VCaP (cell line): ENCODE measurements around the gene CIRBP.
A peak's percentile ranks its signal among the peaks of the same experiment; 100 is the strongest.

Experiments used
- H3K27ac ChIP-seq: fragments of 450-650 bp; 2 replicates; pipeline ENCODE4 v1.5.1; 2017
- TF ChIP-seq, protein P1 (sequence below): fragments of 450-650 bp; conservative IDR thresholded peaks from 2 replicates; pipeline ENCODE4 v1.5.1; 2017; ENCODE audit warnings: mild to moderate bottlenecking, moderate library complexity

The CIRBP gene

DNA sequence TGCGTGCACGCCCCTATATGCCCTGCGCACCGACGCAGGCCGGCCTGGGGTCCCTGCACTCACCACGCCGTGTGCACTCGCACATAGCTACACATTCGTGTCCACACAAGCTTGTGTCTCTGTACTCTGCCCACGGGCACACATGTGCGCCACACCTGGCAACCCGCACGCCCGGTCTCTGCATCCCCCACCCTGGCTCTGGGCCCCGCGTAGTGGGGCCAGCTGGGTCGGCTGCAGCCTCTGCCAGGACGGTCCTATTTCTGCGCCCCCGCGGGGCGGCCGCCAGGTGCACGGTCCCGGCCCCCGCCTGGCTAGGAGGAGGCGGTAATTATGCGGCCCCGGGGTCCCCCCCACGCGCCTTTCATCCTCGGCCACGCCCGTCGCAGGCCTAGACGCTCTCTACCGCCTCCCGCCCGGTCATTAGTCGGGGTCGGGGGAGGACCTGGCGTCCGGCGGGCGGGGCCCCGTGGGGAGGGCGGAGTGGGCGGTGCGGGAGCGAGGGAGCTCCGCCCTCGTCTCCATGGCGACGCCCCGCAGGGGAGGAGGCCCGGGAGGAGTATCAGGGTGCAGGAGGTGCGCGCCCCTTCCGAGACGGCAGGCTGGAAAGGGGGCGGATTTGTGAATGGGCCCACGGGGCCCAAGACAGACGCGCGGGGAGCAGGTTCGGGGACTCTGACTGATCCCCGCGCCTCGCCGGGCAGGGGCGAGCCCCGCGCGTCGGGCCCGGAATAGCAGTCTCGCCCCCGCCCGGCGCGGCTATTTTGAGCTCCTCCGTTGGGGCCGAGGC, 2.8 kb upstream of the CIRBP start:
- TF ChIP-seq, protein P1, sequence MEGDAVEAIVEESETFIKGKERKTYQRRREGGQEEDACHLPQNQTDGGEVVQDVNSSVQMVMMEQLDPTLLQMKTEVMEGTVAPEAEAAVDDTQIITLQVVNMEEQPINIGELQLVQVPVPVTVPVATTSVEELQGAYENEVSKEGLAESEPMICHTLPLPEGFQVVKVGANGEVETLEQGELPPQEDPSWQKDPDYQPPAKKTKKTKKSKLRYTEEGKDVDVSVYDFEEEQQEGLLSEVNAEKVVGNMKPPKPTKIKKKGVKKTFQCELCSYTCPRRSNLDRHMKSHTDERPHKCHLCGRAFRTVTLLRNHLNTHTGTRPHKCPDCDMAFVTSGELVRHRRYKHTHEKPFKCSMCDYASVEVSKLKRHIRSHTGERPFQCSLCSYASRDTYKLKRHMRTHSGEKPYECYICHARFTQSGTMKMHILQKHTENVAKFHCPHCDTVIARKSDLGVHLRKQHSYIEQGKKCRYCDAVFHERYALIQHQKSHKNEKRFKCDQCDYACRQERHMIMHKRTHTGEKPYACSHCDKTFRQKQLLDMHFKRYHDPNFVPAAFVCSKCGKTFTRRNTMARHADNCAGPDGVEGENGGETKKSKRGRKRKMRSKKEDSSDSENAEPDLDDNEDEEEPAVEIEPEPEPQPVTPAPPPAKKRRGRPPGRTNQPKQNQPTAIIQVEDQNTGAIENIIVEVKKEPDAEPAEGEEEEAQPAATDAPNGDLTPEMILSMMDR = no peak
- H3K27ac ChIP-seq = peak overlapping the region; percentile 66

DNA sequence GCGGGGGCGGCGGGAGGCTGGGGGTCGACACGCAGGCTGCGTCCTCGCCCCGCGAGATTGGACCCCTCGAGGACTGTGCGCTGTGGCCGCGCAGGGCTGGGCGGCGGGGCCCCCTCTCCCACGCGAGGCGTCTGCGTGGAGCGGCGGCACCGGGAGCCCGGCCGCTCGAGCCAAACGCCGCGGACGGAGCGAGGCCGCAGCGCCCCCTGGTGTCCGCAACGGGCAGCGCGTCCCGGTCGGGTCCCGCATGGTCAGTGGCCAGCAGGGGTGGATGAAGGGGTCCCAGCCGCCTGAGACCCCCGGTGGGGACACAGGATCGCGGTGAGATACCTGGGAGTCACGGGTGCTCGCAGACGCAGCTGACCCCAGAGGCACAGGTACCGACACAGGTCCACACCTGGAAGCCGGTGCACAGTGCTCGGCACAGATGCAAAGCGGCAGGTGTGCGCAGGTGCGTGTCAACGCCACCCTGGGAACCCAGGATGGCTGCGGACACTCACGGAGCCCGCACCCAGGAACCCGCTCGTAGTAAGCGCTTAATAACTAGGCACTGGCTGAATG, 2.1 kb upstream of the CIRBP start:
- peak overlapping the region; percentile 66 for H3K27ac ChIP-seq
- TF ChIP-seq, protein P1 = peak; percentile 95

DNA sequence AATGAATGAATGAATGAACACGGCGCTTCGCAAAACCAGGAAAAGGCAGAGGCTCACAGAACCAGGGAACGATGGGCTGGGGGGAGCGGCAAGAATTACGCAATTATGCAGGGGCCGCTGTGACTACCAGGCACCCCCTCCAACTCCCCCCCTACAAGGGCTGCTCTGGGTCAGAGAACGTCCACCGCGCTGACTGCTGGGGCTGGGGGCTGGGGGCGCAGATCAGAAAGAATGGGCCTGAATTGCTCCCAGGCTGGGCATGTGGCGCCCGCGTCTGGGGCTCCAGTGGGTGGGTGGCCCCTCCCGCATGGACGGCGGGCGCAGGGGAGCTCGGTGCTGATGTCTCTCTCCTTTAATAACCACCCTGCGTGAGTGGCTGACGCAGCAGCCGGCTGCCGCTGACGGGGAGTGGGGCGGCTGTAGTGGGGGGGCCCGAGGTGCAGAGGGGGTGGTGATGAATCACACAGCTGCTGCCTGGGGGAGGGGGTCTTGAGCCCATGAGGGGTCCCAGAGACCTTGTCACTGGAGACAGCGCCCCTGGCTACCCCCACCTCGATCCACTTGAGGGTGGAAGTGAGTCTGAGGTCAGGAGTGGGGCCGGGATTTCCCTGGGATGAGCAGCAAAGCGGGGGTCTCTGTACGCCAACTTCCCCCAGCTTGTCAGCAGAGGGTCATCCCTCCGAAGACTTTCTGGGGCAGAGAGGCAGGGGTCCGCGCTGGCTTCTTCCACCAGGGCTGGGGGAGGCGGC, 1.5 kb upstream of the CIRBP start:
- TF ChIP-seq, protein P1 = no peak
- peak overlapping the region; percentile 66; the same call in 1 of the 2 replicates for H3K27ac ChIP-seq

DNA sequence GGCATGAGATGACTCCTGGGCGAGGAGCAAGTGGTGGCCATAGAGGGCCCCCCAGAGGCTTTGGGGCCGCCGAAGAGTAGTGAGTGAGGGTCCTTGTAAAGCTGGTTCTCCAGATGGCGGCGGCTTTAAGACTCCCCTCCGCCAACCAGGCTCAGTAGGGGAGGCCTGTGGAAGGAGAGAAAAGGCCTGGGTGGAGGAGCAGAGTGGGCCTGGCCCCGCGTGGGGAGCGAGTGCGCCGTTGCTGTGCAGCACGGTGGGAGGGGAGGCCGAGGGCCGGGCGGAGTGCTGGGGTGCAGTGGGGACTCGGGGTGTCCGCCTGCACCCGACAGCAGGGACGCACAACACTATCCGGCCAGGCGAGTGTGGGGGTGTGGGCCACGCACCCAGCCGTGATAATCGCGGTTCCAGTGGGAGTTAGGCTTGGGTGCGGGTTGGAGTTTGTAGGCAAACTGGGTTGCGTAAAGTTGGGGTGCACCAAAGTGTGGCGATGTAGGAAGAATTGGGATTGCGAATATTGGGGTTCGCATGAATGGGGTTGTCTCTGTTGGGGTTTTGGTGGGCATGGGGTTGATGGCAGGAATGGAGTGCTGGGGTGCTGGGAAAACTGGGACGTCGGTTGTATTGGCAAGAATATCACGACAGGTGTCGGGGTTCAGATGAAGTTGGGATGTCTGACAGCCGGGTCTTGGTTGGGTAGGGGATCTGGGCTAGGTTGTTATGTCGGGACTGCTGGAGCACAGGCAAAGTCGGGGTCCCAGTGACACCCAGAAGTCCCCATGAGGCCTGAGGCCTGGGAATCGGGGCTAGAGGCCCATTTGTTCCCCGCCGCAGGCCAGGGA, 687 bp upstream of the CIRBP start:
- TF ChIP-seq, protein P1 = no peak
- peak overlapping the region; percentile 98 for H3K27ac ChIP-seq

DNA sequence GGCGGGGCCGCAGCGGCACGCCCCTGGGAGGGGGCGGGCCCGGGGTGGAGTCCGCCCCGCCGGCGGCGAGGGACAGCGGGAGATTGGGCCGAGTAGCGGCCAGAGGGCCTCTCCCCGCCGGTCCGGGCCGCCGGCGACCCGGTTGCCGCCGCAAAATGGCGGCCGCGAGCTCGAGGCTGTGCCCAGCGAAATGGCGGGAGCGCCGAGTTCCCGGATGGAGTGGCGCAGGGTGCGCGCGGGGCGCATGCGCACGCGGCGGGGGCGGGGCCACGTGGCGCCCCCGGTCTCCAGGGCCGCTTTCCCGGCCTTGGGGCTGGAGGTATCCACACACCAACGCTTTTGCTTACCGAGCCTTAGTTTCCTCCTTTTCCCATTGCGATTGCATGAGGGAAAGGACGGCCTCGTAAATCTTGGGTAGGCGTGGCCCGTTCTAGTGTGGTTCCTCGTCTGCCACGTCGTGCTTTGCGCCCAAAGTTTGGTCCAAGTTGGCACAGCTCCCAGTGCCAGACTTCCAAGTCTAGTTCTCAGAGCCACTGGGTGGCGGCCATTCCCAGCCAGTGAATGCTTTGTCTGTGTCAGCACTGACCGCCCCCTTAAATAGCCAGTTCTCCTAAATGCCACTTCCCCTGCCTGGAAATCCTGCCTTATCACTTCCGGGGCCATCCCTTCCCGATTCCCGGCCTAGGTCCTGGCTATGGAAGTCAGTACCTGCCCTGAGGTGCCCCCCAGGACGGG, 513 bp downstream of the CIRBP start:
- H3K27ac ChIP-seq = peak overlapping the region; percentile 98
- TF ChIP-seq, protein P1 = no peak

DNA sequence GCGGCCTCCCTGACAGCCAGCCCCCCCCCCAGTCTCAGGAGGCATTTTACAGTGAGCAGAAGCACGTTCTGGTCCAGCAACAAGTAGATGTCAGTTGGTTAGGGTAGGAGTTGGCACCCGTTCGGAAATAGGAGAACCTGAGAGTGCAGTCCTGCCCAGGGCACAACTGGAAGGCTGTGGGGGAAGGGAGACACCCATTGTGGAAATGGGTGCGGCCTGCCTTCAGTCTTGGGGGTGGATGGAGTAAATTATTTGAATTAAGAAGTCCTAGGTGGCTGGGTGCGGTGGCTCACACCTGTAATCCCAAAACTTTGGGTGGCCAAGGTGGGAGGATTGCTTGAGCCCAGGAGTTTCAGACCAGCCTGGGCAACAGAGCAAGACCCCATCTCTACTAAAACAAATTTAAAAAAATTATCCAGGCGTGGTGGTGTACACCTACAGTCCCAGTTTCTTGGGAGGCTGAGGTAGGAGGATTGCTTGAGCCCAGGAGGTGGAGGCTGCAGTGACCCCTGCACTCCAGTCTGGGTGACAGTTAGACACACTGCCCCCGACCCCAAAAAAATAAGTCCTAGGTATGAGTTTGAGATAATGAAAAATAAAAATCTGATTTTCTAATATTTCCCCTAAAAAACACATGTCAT, 1.2 kb downstream of the CIRBP start:
- H3K27ac ChIP-seq = peak overlapping the region; percentile 98
- TF ChIP-seq, protein P1 = no peak
